Left kidney (tissue), 2 donors: Measurements from ENCODE around the gene SPRYD3. TPM values are rescaled to one million over a fixed set of nuclear protein-coding genes. Genes with fewer than 3 reads are reported as not detected.

Source experiments
- DNase-seq: peaks from one replicate; pipeline ENCODE4 v3.0.0-alpha.2; 2013
- polyA plus RNA-seq: library from polyadenylated mRNA; unstranded; fragments of 120-200 nt; gene quantifications from one replicate; pipeline ENCODE4 v1.2.1, GENCODE V29; 2013; ENCODE audit not compliant: insufficient read length

The SPRYD3 gene
- polyA plus RNA-seq, 1 donor = 13.5 TPM

- DNase-seq = no peak
These were observed 3.5 kb upstream of the SPRYD3 start for GRCh38 chr12:53082637-53083175.

- DNase-seq = no peak
These were observed 565 bp downstream of the SPRYD3 start for GRCh38 chr12:53078425-53079225.

- no peak for DNase-seq
These were observed 2.2 kb downstream of the SPRYD3 start for GRCh38 chr12:53077030-53077429.

GRCh38 chr12:53076461-53076860 lies 2.7 kb downstream of the SPRYD3 start:
- DNase-seq = no peak

- no peak for DNase-seq
These were observed 4.2 kb downstream of the SPRYD3 start for GRCh38 chr12:53074999-53075370.

- no peak for DNase-seq
These were observed 4.7 kb downstream of the SPRYD3 start for GRCh38 chr12:53074283-53074998.

- DNase-seq = no peak
These were observed 5.3 kb downstream of the SPRYD3 start for GRCh38 chr12:53073881-53074280.

GRCh38 chr12:53071591-53072551 lies 7.3 kb downstream of the SPRYD3 start:
- no peak for DNase-seq

- DNase-seq = no peak
These were observed 8.2 kb downstream of the SPRYD3 start for GRCh38 chr12:53070877-53071492.

- DNase-seq = no peak
These were observed 9.4 kb downstream of the SPRYD3 start for GRCh38 chr12:53069621-53070410.

- no peak for DNase-seq
These were observed 10.2 kb downstream of the SPRYD3 start for GRCh38 chr12:53068811-53069585.

GRCh38 chr12:53067993-53068770 lies 11.0 kb downstream of the SPRYD3 start:
- DNase-seq = no peak

GRCh38 chr12:53067074-53067992 lies 11.9 kb downstream of the SPRYD3 start:
- no peak for DNase-seq

- DNase-seq = peak; percentile 62
These were observed 12.9 kb downstream of the SPRYD3 start for GRCh38 chr12:53065975-53066931.

- DNase-seq = no peak
These were observed 13.7 kb downstream of the SPRYD3 start for GRCh38 chr12:53065470-53065869.

GRCh38 chr12:53064613-53065436 lies 14.4 kb downstream of the SPRYD3 start:
- DNase-seq = no peak
